Keratinocyte (primary cell): ENCODE results near the gene GAB2. TPM values are rescaled to one million over a fixed set of nuclear protein-coding genes. Genes with fewer than 3 reads are reported as not detected.
"Not testable (repeated sequence)": the region's sequence is repeated elsewhere in the genome, so short reads cannot be mapped to it uniquely, and the experiment has no call there.

Experiments
- DNase-seq: peaks from one replicate; pipeline ENCODE4 v3.0.0-alpha.2; 2011; ENCODE audit warnings: low read depth, missing footprints, low spot score
- FAIRE-seq: peaks from 2 replicates; lab custom pipeline; 2011; peaks lifted over from hg19 to GRCh38; lab: Jason Lieb, UNC
- H2AFZ ChIP-seq: 2 replicates; pipeline ENCODE4 v1.6.0; 2012; ENCODE audit warnings: low read length, control low read depth, inconsistent platforms; ENCODE audit not compliant: control insufficient read depth
- H3K27ac ChIP-seq: 2 replicates; pipeline ENCODE4 v1.5.1; 2011; ENCODE audit warnings: low read length; ENCODE audit not compliant: control insufficient read depth, insufficient read depth
- H3K27me3 ChIP-seq: 3 replicates; pipeline ENCODE4 v1.6.0; 2011; ENCODE audit warnings: low read length; ENCODE audit not compliant: control insufficient read depth, insufficient read depth; ENCODE audit errors: extremely low read depth
- H3K36me3 ChIP-seq, 2 experiments: 2 replicates in 1 of 2; 3 replicates in 1 of 2; pipeline ENCODE4 v1.5.1; 2011; ENCODE audit warnings: low read length in 2 of 2, mild to moderate bottlenecking in 1 of 2; ENCODE audit not compliant: control insufficient read depth in 2 of 2, insufficient read depth in 2 of 2; ENCODE audit errors: extremely low read depth in 1 of 2
- H3K4me1 ChIP-seq: 3 replicates; pipeline ENCODE4 v1.5.1; 2011; ENCODE audit warnings: low read length; ENCODE audit not compliant: control insufficient read depth, insufficient read depth; ENCODE audit errors: extremely low read depth
- H3K4me2 ChIP-seq: 3 replicates; pipeline ENCODE4 v1.6.0; 2011; ENCODE audit warnings: low read depth, low read length; ENCODE audit not compliant: control insufficient read depth, insufficient read depth; ENCODE audit errors: extremely low read depth
- H3K4me3 ChIP-seq, 3 experiments: fragments of 200-600 bp in 1 of 3; sonication (generic) in 1 of 3; 2 replicates in 2 of 3; 3 replicates in 1 of 3; pipeline ENCODE4 v1.5.1; 2011 to 2016; ENCODE audit warnings: low read length in 3 of 3, mild to moderate bottlenecking in 3 of 3, control low read depth in 2 of 3, inconsistent platforms in 1 of 3, low read depth in 1 of 3, mixed read lengths in 1 of 3, mixed run types in 1 of 3, moderate library complexity in 1 of 3; ENCODE audit not compliant: control insufficient read depth in 2 of 3, insufficient read depth in 2 of 3; ENCODE audit errors: extremely low read depth in 1 of 3
- H3K79me2 ChIP-seq: 2 replicates; pipeline ENCODE4 v1.6.0; 2012; ENCODE audit warnings: low read length; ENCODE audit not compliant: control insufficient read depth, insufficient read depth
- H3K9ac ChIP-seq: 3 replicates; pipeline ENCODE4 v1.6.0; 2011; ENCODE audit warnings: low read length; ENCODE audit not compliant: control insufficient read depth, insufficient read depth; ENCODE audit errors: extremely low read depth
- H3K9me1 ChIP-seq: 3 replicates; pipeline ENCODE4 v1.6.0; 2011; ENCODE audit warnings: low read length; ENCODE audit not compliant: control insufficient read depth, insufficient read depth; ENCODE audit errors: extremely low read depth
- H3K9me3 ChIP-seq: 2 replicates; pipeline ENCODE4 v1.5.1; 2012; ENCODE audit warnings: low read depth, low read length; ENCODE audit not compliant: control insufficient read depth
- H4K20me1 ChIP-seq: 3 replicates; pipeline ENCODE4 v1.6.0; 2011; ENCODE audit warnings: low read length; ENCODE audit not compliant: control insufficient read depth, insufficient read depth; ENCODE audit errors: extremely low read depth
- CTCF ChIP-seq, 3 experiments: IDR thresholded peaks in 1 of 3; conservative IDR thresholded peaks in 1 of 3; optimal IDR thresholded peaks in 1 of 3; 2 replicates in 2 of 3; 3 replicates in 1 of 3; pipeline versions ENCODE3 to v1.5.1; 2011; ENCODE audit warnings: low read length in 3 of 3, mild to moderate bottlenecking in 3 of 3, moderate library complexity in 2 of 3, control low read depth in 1 of 3, inconsistent platforms in 1 of 3; ENCODE audit not compliant: insufficient read depth in 2 of 3; ENCODE audit errors: extremely low read depth in 1 of 3
- EZH2 ChIP-seq: IDR thresholded peaks from one replicate; pipeline ENCODE4 v1.6.1; 2012; ENCODE audit warnings: inconsistent platforms, mild to moderate bottlenecking, low read length, moderate library complexity
- dilution Hi-C: fragments of 300-500 bp; cut with MboI; formaldehyde crosslinking; loops from one replicate; pipeline ENCODE4 v1.7.0; 2020; ENCODE audit warnings: low sequenced_read_pairs; ENCODE audit not compliant: extremely low pct_ligation_motif_present
- polyA plus RNA-seq, 5 experiments: library from polyadenylated mRNA; depleted of rRNA in 3 of 5; stranded (reverse) in 3 of 5; stranded (forward) in 1 of 5; unstranded in 1 of 5; fragments of >200 nt; gene quantifications; 1 replicate in 1 of 5; 2 replicates in 3 of 5; 3 replicates in 1 of 5; pipeline versions ENCODE4 v1.2.1 to v1.2.3, GENCODE V29; 2011 to 2012; ENCODE audit warnings: missing spikeins in 2 of 5, low read depth in 1 of 5, low replicate concordance in 1 of 5

The GAB2 gene
- polyA plus RNA-seq, 1 donor (not counting 4 experiments of a cell fraction or from before 2014, with no cell fraction given), result 0.68 TPM

GRCh38 chr11:78177216-78177615 is 240.4 kb downstream of the GAB2 start:
- no peak for FAIRE-seq
- no peak for TF ChIP-seq EZH2
- TF ChIP-seq CTCF (optimal IDR thresholded peaks at IDR 0.05 in 1 of 3, IDR thresholded peaks at IDR 0.05 in 1 of 3, conservative IDR thresholded peaks at IDR 0.05 in 1 of 3; ENCODE audit: extremely low read depth in 1 of 3, insufficient read depth in 2 of 3, low read length in 3 of 3), result no peak
- no peak for DNase-seq
- Histone ChIP-seq H3K79me2 (no peaks in the 10 kb centered on the region), H2AFZ (no peak overlapping the region), H3K9me1 (no peaks in the 10 kb centered on the region), H3K4me3 (no peak overlapping the region), H3K4me2 (no peak overlapping the region), H3K36me3 (peaks cover 4 to 15% of the 10 kb centered on the region in 2 experiments), H4K20me1 (no peaks in the 10 kb centered on the region), H3K9ac (no peak overlapping the region), H3K9me3 (no peaks in the 10 kb centered on the region), H3K27ac (no peak overlapping the region), H3K4me1 (no peaks in the 10 kb centered on the region), H3K27me3 (no peaks in the 10 kb centered on the region)
- dilution Hi-C loops, result no loop called here

DNA sequence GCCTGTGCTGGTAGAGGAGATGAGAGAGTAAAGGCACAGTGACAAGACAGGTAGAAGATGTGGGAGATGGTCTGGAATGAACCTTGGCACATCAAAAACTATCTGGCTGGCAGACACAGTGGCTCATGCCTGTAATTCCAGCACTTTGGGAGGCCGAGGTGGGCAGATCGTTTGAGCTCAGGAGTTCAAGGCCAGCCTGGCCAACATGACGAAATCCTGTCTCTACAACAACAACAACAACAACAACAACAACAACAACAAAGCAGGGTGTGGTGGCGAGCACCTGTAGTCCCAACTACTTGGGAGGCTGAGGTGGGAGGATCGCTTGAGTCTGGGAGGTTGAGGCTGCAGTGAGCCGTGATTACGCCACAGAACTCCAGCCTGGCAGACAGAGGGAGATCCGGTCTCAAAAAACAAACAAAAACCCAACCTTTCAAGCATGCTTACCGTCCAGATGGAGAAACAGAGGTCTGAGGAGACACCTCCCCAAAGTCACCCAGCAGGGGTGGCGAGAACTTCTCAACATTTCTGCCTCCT is 240.9 kb downstream of the GAB2 start:
- Histone ChIP-seq H3K9ac (no peak overlapping the region), H3K4me2 (no peak overlapping the region), H3K27me3 (no peaks in the 10 kb centered on the region), H3K36me3 (peaks cover 4 to 18% of the 10 kb centered on the region in 2 experiments), H3K9me3 (no peaks in the 10 kb centered on the region), H3K79me2 (no peaks in the 10 kb centered on the region), H3K4me3 (no peak overlapping the region), H4K20me1 (no peaks in the 10 kb centered on the region), H2AFZ (no peak overlapping the region), H3K9me1 (no peaks in the 10 kb centered on the region), H3K27ac (no peak overlapping the region), H3K4me1 (no peaks in the 10 kb centered on the region)
- TF ChIP-seq EZH2 (no peak), CTCF (optimal IDR thresholded peaks at IDR 0.05 in 1 of 3, IDR thresholded peaks at IDR 0.05 in 1 of 3, conservative IDR thresholded peaks at IDR 0.05 in 1 of 3; ENCODE audit: extremely low read depth in 1 of 3, insufficient read depth in 2 of 3, low read length in 3 of 3) (no peak)
- dilution Hi-C loops, result no loop called here
- DNase-seq (no peak), FAIRE-seq (no peak)

DNA sequence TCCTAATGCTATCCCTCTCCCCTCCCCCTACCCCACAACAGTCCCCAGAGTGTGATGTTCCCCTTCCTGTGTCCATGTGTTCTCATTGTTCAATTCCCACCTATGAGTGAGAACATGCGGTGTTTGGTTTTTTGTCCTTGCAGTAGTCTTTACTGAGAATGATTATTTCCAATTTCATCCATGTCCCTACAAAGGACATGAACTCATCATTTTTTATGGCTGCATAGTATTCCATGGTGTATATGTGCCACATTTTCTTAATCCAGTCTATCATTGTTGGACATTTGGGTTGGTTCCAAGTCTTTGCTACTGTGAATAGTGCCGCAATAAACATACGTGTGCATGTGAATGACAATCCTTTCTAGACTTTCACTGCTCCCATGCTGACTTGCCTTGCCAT is 241.8 kb downstream of the GAB2 start:
- H4K20me1 ChIP-seq, H3K27ac ChIP-seq, H3K27me3 ChIP-seq, H3K4me3 ChIP-seq, H3K9ac ChIP-seq, H3K79me2 ChIP-seq, FAIRE-seq, H3K4me1 ChIP-seq, H3K9me1 ChIP-seq, H3K9me3 ChIP-seq, H2AFZ ChIP-seq, DNase-seq, H3K4me2 ChIP-seq, dilution Hi-C loops: not testable (repeated sequence)
- H3K36me3 ChIP-seq, result peaks cover 4 to 18% of the 10 kb centered on the region in 2 experiments
